ENCODE measurements around the gene ROGDI.

- TF ChIP-seq CTCF (IDR thresholded peaks at IDR 0.05; ENCODE audit: low read length) (no peak), EZH2 (optimal IDR thresholded peaks at IDR 0.05; ENCODE audit: low read depth, low read length) (no peak)
Measured at GRCh38 chr16:4787068-4787467, 15.4 kb downstream of the ROGDI start.

Measured in MM.1S (cell line).